Activated CD8-positive, alpha-beta memory T cell treated with anti-CD3 and anti-CD28 coated beads, Interleukin-2, amount 50 U/mL, for 4 hours (primary cell): ENCODE data around the gene LCN1.

ENCODE experiments used
- DNase-seq: peaks from one replicate; pipeline ENCODE4 v3.0.0-alpha.2; 2020

The LCN1 gene

GRCh38 chr9:135520916-135521607, at the start of gene LCN1:
Gene LCN1 (plus strand): TSS chr9:135521440. CDS start chr9:135521498, 58 bp downstream.
- no peak for DNase-seq

- no peak for DNase-seq
These were observed 49.2 kb upstream of the LCN1 start for GRCh38 chr9:135471791-135472640.

DNA sequence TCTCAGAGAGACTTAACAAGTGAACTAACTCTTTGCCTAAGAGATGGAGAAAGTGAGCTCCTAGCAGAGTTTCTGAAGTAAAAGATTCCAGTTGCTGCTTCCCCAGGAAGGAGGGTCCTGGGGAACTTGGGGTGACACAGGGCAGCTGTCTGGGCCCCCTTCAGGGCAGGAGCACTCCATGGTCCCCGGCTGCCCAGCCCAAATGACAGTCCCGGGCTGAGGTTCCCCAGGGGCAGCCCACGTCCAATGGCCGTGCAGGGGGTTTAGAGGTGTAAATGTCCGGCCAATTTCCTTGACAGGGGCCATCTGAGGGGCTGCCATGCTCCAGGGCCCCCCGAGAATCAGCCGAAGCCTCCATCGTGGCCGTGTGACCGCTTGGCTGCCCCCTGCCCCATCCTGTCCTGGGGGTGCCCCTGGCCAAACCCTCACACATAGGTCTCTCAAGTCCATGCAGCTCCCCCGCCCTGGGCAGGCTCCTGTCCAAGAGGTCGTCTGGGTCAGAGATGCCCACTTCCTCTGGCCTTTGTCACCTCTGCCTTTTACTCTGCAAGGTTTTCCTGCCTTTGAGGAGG, 47.2 kb upstream of the LCN1 start:
- no peak for DNase-seq

DNA sequence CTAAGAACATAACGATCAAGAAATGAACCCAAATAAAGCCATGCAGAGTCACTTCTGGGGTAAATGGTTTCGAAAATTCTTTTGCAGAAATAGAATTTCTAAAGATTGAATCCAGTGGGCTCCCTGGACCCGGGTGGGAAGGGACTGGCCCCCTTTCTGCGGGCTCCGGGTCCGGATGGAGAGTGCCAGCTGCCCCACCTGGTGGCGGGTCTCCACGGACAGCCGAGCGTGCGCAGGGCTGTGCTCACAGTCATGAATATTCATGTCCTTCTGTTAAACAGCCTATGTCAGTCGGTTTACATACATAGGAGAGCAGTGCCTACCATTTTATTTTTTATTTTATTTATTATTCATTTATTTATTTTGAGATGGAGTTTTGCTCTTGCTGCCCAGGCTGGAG, 46.3 kb upstream of the LCN1 start:
- DNase-seq, result no peak

GRCh38 chr9:135476561-135477355, 44.5 kb upstream of the LCN1 start:
- DNase-seq, result no peak

DNA sequence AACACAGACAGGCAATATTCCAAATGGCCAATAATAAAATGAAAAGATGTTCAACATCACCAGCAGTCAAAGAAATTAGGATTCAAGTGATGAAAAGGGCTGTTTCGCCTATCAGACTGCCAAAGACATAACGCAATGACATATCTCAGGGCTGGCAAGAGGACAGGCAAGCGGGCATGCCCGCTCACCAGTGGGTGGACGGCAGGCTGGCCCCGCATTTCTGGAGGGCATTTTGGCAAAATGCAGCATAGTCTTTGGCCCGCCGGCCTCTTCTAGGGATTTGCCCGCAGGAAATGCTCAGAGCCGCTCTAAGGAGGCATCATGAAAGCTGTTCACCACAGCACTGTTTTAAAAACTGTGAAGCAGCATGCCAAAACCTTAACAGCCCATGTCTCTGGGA, 43.0 kb upstream of the LCN1 start:
- no peak for DNase-seq

- no peak for DNase-seq
These were observed 42.3 kb upstream of the LCN1 start for GRCh38 chr9:135478829-135479468.

- no peak for DNase-seq
These were observed 41.7 kb upstream of the LCN1 start, which contains the start of gene PPP1R26 for GRCh38 chr9:135479469-135480052. Gene PPP1R26 (plus strand): TSS chr9:135479782. CDS start chr9:135484511, 4,729 bp downstream.

GRCh38 chr9:135480071-135480939, 40.9 kb upstream of the LCN1 start:
- no peak for DNase-seq

GRCh38 chr9:135480940-135481310, 40.3 kb upstream of the LCN1 start:
- no peak for DNase-seq

DNA sequence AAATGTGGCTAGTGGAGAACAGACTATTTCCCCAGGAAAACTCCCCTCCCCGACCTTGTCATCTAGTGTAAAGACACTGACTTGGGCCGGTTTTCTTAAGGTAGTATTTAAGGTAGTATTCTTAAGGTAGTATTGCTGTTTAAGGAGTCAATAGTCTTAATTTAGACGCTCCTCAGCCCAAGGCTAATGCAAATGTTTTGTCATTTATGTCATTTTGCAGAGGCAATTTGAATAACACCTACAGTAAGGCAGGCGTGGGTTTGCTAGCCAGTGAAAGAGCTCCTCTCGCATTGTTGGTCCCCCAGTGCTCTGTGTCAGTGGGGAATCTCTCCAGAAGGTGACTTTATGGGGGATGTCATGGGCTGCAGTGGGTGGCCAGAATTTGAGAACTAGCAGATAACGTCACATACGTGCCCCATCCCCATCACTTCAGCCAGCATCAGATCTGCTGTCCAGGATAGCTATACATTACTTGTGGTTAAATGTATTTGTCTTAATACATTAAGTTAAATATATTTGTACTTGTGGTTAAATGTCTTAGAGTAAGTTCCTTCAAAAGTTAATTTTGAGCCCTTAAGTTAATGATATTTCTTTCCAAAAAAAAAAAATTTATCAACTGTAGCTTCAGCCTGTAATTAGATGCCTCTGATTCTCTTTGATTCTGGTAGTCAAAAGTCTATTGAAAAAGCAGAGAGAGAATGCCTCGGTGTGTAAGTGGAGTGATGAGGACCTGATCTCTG, 39.1 kb upstream of the LCN1 start:
- DNase-seq, result no peak

- no peak for DNase-seq
These were observed 36.6 kb upstream of the LCN1 start for GRCh38 chr9:135484460-135485277.

DNA sequence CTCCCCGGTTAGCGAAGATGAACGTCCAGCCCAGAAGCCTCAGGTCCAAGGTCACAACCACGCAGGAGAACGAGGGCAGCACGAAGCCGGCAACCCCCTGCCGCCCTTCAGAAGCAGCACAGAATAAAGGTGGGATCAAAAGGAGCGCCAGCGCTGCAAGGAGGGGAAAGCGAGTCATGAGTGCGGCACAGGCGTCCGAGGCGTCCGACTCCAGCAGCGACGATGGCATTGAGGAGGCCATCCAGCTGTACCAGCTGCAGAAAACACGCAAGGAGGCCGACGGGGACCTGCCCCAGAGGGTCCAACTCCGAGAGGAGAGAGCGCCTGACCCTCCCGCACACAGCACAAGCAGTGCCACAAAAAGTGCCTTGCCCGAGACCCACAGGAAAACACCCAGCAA, 35.9 kb upstream of the LCN1 start:
- no peak for DNase-seq

GRCh38 chr9:135485832-135486231, 35.4 kb upstream of the LCN1 start:
- no peak for DNase-seq

- DNase-seq, result no peak
These were observed 34.8 kb upstream of the LCN1 start for GRCh38 chr9:135486267-135487065.

GRCh38 chr9:135487281-135488012, 33.8 kb upstream of the LCN1 start:
- DNase-seq, result no peak

GRCh38 chr9:135488013-135488330, 33.3 kb upstream of the LCN1 start:
- no peak for DNase-seq

- no peak for DNase-seq
These were observed 32.7 kb upstream of the LCN1 start for GRCh38 chr9:135488527-135488926.
